DOHH2 (cell line): ENCODE data around the gene GPSM1.

ENCODE experiments used
- CTCF ChIP-seq: fragments of 200-600 bp; sonication (generic); IDR thresholded peaks from one replicate; pipeline ENCODE4 v1.5.1; 2014; ENCODE audit warnings: antibody characterized with exemption, mild to moderate bottlenecking, low read depth, low read length; ENCODE audit not compliant: poor library complexity, severe bottlenecking
- EZH2phosphoT487 ChIP-seq: fragments of 200-600 bp; sonication (generic); IDR thresholded peaks from 2 replicates; pipeline ENCODE4 v1.6.1; 2017; ENCODE audit warnings: borderline replicate concordance, mild to moderate bottlenecking, antibody characterized with exemption, low read length, moderate library complexity, mixed read lengths

- no peak for TF ChIP-seq CTCF
- no peak for TF ChIP-seq EZH2phosphoT487
These were observed 10.4 kb downstream of the GPSM1 start for GRCh38 chr9:136337416-136338395.
